Measurements from ENCODE around the gene MAPRE2.

The MAPRE2 gene

DNA sequence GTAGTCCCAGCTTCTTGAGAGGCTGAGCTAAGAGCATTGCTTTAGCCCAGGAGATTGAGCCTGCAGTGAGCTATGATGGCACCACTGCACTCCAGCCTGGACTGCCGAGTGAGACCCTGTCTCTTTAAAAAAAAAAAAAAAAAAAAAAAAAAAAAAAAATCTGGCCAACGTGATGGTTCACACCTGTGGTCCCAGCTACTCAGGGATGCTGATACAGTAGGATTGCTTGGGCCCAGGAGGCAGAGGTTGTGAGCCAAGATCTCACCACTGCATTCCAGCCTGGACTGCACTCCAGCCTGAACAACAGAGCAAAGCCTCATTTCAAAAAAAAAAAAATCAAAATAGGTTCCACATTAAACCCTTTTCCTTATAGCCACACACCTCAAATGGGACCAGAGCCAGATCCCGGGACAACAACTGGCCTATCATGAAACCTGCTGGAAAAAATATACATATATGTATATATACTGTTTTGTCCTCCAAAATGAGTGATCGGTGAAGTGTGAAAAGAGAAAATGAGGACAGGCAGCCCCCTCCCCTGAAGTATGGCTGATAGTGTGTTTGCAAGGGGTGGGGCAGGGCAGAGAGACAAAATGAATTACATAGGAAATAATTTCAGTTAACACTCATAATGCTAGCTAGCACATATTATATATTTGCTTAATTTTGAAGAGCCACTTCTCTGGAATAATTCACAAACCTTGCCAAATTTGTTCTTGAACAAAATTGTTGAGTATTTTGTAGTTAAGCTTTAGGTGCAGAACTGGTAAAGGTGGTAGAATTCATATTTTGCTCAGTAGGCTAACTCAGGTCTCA lies 22.9 kb downstream of the MAPRE2 start:
- no peak for DNase-seq

DNA sequence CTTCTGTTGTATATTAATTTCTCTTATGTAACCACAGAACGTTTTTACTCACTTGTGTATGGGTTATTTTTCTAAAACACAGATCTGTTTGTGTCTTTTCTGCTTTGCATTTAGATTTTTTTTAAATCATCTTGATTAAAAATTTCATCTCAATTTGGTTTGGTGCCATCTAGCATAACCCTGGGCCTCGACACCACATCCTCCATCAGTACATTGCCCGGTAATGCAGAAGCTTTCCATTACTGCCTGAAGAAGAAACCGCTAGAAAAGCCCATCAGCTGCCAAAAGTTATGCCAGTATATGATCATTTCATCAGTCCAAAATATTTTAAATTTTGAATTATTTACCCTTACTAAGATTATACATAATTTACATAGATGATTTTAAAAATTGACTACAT lies 26.2 kb downstream of the MAPRE2 start:
- DNase-seq = no peak

DNA sequence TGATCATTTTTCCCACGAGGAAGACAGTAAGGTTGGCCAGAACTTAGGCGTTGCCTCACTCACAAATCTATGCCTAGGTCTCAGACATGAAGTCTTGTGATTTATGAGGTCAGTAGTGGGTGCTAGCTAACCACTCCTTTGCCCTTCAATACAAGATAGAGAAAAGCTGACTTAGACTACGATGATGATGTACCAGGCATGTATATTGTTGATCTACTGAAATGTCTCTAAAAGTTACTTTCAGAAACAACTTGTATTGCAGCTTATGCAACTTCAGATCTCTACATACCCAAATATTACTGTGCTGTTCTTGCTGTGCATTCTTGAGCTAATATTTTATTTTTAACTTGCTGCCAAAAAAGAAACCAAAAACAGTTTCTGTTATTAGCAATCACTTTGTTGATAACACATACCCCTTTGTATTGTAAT lies 30.6 kb downstream of the MAPRE2 start:
- no peak for DNase-seq

DNA sequence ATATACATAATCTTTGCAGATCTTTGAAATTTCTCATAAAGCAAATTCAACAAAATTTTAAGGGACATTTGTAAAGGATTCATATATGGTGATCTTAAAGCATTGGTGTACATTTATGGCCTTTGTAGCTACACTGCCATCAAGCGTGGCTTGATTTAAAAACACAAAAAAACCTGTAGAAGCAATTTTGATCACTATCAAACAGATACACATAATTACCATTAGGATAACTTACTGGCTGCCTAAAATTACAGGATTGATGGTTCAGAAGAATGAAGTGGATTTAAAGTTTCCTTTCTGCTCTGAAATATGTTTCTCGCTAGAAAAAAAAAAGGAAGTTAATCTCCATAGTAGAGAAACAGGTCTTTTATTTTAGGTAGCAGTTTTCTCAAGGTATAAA lies 31.4 kb downstream of the MAPRE2 start:
- DNase-seq = no peak

DNA sequence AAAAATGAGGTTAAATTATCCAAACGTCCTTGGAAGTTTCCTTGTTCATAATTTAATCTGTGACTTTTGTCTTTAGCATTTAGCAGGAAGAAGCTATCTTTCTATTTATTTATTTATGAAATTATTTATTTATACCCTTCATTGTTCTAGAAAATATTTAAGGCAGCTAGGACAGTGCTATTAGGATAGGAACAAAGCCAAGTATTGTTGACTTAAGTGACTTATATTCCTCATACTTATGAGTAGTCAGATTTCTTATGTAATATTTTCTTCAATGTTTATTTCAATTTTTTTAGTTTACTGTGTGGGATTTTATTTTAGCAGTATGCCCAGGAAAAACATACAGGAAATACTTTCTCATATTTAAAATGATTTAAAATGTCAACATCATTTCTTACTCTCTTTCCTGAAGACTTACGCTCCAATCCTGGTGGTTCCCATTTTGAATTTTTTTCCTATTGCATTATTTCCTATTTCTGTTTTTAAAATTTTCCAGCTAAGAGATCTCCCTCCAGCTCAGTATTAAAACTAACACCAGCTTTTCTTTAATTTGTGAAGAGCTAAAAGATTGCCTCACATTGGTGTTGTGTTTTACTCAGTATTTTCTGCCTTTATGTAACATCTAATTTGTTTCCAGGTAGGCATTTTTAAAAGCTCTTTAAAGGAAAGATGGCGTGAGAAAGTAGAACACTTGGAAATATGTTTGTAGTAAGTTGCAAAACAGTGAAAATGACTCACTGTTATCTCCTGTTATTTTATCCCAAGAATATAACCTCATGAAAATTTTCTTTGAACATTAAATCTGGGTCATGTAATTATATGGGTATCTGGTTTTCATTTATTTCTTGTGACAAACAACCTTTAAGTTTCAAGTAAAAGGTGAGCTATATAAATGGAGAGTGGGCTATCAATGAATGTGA lies 32.2 kb downstream of the MAPRE2 start:
- DNase-seq = no peak

DNA sequence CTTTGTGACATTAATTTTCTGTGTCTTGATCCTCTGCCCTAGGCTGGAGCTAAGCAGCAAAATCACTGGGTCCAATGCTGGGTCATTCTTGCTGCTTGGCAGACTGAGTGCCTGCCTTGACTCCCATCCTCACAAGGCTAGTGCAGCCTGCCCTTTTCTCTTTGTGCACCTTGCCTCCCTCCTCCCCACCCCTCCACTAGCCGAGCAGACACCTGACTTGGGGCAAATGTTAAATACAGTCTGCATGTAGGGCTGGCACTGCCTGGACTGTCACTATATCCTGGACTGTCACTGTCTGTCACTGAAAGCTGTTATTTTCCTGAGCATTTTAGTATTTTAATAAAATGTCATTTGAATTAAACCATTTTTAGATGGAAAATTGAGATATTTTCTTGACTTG lies 33.4 kb downstream of the MAPRE2 start:
- no peak for DNase-seq

DNA sequence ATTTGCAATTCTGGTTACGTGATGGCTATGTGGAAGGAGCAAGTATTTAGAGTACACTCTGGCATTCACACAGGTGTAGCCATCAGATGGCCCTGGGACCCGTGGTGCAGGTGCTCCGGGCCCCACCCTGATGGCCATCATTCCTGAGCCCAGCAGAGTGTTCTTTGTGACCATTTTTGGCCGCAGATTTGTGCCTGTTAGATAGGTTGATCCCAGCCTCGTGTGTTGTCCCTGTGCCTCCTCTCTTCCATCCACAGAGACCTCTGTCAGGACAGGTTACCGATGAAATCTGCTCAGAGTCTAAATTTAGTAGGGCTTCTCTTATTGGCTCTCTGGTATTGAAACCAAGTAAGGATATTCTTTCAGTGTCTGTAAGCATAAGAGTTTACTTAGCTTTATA lies 33.9 kb downstream of the MAPRE2 start:
- no peak for DNase-seq

DNA sequence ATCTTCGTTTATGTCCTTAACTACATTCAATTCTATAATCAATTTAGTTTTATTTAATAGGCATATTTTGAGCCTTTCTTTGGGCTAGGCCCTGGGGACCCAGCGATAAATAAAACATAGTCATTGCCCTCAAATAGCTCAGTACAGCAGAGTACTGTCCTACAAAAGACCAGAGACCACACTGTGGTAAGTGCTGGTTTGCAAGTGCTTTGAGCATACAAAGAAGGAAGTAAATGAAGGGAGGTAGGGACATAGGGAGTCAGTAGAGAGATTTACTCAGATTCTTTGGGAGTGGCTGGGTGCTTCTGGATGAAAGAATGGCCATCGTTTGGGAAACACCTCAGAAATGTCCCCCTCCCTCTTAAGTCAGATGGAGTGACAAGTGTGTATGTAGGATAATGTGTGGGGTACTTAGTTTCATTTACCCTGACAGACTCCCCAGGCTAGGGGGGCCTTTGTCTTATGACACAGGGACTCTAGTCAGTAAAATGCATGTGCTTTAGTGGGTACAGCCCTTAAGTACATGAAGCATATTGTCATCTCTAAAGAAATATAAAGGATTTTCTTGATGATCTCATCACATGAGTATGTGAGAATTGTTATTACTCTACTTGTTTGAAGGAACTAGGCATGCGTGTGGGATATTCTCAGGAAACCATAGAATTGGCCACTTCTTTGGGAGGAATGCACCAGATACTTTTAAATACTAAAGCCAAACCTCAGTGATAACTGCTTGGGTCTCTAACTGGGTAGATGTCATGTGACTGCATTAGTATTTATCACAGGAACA lies 35.1 kb downstream of the MAPRE2 start:
- no peak for DNase-seq

DNA sequence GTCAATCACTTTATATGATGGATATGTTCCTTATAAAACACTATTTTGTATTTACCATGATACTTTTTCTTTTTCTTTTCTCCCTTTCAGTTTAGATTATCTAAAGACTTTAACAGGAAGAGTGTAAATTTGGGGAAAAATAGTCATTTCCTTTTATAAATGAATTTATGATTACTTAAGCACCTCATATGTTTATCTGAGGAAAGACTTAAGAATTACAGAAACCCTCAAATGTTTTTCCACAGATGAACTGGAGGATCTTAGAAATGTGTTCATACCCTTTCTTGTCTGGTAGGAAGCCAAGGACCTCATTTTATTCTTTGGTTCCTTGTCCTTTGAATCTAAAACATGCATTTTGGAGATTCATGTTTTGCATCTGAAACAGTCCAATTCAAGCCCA lies 36.7 kb downstream of the MAPRE2 start:
- DNase-seq = no peak

DNA sequence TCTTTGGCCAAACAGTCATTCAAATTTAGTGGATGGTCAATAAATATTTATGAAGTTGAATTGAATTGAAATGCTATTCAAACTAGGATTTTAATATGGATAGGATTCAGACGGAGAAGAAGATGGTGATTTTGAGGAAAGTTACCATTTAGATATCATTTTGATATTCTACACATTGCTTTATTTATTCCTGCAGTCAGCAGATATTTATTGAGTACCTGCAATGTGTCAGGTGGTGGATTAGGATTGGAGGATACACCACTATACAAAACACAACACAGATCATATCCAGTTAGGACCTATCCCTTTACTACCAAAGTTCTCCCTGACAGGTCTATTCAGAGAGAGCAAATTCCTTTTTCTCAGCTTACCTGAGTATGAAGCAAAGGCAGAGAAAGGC lies 38.8 kb downstream of the MAPRE2 start:
- DNase-seq = no peak

DNA sequence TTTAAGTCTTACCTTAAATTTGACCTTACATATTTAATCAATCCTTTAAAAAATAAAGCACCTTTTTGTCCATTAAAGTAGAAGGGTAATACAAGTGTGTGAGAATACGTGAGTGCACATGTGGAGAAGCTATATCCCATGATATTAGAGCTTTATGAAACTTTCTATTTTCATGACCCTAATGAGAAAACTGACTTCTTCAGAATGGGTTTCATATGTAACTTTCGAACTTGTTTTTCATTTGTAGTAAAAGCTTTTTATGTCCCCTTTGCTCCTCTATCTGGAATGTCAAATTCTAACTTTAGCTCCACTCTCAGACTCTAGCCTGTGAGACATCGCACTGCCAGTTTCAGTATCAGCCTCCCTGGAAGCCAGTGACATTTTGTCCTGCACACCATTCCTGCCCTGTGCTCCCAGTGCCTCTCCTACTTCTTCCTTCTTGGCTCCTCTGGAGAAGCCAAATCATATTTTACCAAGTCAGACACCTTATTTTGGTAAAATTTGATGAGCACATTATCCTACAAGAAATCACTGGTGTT lies 42.0 kb downstream of the MAPRE2 start:
- no peak for DNase-seq

DNA sequence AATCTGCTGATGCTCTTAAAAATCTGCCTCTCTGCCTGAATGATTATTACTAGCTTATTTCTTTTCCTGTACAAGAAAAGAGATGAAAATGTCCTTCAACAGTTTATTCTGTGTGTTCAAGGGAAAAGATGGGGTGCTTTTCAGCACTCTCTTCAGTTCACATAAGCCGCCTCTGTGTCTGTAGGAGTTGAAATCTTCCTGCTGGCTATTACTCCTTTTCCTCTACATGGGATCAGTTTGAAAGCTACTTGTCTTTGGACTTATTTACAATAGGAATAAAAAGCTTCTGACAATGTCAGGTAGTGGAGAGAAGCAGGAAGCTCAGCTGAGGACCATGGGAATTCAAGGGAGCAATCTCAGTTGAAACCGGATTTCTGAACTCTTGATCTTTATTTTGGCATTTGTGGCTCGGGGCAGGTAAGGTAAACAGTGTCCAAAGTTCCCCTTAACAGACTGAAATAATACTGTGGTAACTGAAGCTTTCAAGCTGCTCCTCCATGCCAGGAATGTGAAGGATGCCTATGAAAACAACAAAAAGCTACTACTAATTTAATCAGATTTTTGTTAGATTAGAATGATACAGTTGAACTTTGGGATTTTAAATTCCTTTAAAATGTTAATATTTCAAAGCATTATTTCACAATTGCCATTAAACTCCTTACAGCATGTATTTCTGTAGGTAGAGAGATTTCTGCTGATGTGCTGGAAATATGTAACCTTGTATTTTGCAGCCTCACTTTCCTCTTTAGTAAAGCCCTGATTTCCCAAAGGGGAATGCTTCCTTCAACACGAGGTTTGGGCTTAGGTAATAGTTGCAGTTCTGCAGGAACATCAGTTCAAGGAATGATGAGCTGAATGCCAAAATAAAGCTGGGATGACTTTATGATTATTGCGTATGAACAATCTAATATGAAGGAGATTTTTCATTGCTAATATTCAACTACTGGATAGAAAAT lies 43.6 kb downstream of the MAPRE2 start:
- no peak for DNase-seq

DNA sequence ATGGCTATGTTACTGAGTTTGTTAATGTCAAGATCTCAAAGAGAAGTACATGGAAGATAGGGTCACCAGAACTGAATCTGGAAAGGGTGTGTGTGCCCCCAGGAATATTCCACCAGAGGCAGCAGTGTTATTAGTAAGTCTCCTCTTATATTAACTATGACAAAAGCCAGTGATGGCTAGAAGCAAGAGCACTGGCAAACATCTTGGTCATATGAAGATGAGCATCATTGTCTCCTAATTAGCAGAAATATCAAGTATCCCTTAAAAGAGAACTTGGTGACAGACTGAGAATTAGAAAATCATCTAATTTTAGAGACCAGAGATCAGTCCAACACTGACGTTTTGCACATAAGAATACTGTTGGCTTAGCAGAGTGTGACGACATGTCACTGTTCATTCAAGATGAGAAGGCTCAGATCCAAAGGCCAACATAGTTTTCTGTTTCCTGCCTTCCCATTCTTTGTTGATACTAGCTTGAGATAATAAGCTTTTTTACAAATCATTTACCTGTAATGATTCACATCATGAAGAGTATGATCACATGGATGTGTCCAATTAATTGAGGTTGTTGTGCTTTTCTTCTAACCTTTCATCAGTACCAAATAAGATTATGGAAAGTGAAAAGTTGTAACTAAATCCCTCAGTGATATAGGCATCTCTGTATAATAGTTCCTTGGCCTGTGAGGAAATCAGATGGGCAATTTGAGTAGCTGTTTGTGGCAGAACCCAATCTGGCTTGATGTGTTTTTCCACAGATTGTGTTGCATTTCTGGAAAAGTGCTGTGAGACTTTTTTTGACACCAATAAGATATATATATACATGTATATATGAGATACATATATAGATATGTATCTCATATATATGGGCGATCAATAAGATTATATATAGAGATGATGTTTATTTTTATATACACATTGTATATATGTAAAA lies 44.5 kb downstream of the MAPRE2 start:
- no peak for DNase-seq

DNA sequence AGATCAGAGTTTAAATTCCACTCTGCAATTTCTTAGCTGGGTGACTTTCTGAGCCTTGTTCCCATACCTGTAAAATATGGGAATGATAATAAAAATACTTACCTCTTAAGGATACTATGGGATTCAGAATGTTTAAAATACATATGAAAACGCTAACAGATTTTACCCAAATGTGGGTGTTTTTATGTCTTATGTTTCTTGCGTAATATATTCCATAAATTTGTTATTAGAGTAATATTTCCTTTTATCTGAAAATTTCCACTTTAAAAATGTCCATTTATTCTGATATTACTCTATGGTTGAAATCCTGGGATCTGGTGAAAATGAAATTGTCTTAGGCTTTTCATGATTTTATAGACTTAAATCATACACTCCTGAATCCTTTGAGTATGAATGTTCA lies 45.5 kb downstream of the MAPRE2 start:
- no peak for DNase-seq

DNA sequence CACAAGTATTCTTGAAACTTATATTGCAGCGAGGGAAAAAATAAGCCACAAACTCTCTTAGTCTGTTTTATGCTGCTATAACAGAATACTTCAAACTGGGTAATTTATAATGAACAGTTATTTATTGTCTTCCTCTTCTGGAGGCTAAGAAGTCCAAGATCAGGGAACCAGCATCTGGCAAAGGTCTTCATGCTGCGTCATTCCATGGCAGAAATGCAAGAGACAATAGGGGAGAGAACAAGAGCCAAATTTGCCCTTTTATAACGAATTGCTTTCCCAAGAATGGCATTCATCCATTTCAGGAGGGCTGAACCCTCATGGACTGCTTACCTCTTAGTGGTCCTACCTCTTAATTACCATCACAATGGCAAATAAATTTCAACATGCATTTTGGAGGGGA lies 46.5 kb downstream of the MAPRE2 start:
- DNase-seq = no peak

DNA sequence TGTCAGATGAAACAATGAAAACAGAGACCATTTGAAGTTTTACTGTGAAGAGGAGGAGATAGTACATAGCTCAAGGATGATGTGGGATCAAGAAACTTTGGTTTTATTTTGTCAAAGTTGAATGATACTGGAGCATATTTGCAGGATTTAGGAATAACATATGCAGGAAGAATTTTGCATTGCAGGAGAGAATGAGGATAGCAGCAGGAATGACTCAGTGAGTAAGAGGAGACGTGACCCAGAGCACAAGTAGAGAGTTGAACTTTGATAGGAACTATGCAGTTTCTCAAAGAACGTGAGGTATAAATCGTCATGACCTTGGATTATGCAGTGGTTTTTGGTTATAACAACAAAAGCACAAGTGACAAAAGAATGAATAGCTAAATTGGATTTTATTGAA lies 47.7 kb downstream of the MAPRE2 start:
- DNase-seq = no peak

DNA sequence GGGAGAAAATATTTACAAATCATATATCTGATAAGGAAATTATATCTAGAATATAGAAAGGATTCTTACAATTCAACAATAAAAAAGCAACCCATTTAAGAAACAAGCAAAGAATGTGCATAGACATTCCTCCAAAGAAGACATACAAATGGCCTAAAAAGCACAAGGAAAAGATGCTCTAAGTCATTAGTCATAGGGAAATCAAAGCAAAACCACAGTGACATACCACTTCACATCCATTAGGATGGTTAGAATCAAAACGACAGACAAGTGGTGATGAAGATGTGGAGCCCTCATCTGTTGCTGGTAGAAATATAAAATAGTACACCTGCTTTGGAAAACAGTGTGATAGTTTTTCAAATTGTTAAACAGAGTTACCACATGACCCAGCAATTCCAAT lies 48.2 kb downstream of the MAPRE2 start:
- DNase-seq = no peak

DNA sequence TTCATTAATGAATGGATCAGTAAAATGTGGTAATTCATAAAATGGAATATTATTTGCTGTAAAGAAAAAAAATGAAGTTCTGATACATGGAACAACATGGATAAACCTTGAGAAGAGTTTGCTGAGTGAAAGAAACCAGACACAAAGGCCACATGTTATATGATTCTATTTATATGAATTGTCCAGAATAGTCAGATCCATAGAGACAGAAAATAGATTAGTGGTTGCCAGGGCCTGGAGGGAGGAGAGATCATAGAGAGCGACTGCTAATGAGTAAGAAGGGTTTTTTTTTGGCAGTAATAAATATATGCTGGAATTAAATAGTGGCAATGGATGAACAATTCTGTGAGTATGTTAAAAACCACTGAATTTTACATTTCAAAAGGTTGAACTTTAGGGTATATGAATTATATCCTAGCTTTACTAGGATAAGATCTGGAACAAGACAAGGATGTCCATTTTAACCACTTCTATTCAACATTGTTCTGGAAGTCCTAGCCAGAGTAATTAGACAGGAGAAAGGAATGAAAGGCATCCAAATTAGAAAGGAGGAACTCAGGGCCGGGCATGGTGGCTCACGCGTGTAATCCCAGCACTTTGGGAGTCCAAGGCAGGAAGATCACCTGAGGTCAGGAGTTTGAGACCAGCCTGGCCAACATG lies 48.8 kb downstream of the MAPRE2 start:
- DNase-seq = no peak

DNA sequence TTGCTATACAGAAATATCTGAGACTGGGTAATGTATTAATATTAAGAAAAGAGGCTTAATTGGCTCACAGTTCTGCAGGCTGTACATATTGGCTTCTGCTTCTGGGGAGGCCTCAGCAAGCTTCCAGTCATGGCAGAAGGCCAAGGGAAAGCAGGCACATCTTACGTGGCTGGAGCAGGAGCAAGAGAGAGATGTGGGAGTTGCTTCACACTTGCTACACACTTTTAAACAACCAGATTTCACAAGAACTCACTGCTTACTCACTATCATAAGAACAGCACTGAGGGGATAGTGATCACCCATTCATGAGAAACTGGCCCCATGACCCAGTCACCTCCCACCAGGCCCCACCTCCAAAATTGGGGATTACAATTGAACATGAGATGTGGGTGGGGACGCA lies 50.6 kb downstream of the MAPRE2 start:
- DNase-seq = no peak

All from DMS53 (cell line).